ENCODE data around the gene DNAH1. TPM values are rescaled to one million over a fixed set of nuclear protein-coding genes. Genes with fewer than 3 reads are reported as not detected.

Gene DNAH1
- total RNA-seq, 1 donor from 2014 or later, result 10.6 TPM

DNA sequence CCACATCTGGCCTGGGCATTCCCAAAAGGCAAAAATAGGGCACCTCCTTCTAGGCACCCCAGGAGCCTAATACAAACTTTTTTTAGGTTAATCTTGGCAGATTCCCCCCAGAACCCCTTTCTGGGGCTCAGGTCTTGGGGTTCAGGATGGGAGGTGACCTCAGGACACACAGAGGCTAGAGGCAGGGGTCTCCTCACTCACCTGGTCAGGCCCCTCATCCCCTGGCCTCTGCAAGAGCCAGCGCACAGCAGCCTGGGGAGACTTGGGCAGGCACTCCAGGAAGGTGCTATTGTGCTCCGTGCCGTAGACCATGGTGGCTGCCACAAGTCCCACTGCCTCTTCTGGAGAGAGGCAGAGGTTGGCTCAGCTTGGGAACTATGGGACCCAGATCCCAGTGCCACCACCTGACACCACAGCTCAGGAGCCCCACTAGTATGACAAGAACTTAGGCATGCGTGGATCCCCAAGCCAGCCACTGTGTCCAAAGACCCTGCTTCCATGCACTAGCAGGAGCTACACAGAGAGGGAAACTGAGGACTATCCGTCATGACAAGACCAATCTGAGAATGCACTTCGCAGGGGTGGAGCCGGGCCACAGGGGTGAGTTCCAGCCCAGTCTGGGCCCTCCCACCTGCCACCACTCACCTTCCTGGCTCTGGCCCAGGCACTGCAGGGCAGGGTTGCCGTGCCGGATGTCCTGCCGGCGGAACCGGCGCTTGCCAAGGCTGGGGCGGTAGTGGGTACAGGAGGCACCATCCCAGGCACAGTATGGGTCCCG, 121.4 kb downstream of the DNAH1 start:
- Mint-ChIP-seq H3K27ac (no peak overlapping the region), H3K9me3 (no peaks in the 10 kb centered on the region), H3K4me1 (no peaks in the 10 kb centered on the region), H3K4me3 (no peak overlapping the region), H3K36me3 (ENCODE audit: low read depth) (no peaks in the 10 kb centered on the region), H3K27me3 (peaks cover 9% of the 10 kb centered on the region)
- no peak for DNase-seq
- intact Hi-C loops (cut with micrococcal nuclease), result no loop called here

DNA sequence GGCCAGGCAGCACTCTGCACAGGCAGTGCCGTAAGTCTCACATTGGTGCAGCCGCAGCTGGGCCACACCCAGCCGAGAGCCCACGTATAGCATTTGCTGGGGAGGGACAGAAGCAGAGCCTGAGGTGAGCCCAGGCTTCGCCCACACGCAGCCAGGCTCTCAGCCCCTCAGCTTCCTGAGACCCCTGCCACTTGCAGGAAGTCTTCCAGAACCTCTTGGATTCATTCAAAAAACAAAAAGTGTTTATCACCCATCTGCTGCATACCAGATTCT, 121.9 kb downstream of the DNAH1 start:
- Mint-ChIP-seq H3K9me3 (no peaks in the 10 kb centered on the region), H3K4me3 (no peak overlapping the region), H3K36me3 (ENCODE audit: low read depth) (no peaks in the 10 kb centered on the region), H3K27me3 (peaks cover 7% of the 10 kb centered on the region), H3K27ac (no peak overlapping the region), H3K4me1 (no peaks in the 10 kb centered on the region)
- intact Hi-C loops (cut with micrococcal nuclease), result no loop called here
- no peak for DNase-seq

DNA sequence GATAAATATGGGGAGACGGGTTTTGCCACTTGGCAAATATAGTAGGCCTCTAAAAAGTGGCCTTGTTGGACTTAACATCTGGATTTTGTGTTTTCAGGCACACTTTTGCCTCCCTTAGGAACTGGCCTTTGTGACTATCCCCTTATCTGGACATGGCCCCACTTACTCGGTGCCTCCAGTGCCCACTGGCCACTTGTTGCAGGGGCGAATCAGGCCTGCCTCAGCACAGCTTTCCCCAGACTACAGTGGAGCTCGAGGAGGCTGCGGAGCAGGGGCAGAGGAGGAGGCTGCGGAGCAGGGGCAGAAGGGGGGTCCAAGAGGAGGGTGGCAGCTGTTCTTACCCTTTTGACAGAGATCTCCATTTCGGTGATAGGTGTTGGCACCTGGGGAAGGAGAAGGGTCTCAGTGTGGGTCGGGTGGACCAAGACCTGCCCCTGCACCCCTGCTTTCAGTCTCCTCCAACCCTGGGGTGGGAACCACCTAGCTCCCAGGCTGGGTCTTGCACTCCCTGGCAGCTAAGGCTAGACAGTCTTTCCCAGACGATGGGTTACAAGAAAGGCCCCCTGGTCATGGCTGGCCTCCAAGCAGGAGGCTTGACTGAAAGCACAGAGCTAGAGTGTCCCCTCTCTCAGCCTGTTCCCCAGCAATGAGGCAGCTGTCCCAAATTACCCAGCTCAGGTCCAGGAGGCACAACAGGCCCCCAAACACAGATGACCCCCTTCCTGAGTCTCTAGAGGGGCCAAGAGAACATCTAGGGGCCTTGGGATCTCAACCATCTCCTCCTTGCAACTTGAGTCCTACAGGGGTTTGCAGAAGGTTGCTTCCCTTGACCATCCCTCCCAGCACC, 122.7 kb downstream of the DNAH1 start:
- intact Hi-C loops (cut with micrococcal nuclease), result no loop called here
- H3K4me1 Mint-ChIP-seq, result no peaks in the 10 kb centered on the region
- H3K27me3 Mint-ChIP-seq, result peaks cover 3% of the 10 kb centered on the region
- no peak overlapping the region for H3K27ac Mint-ChIP-seq
- no peaks in the 10 kb centered on the region for H3K9me3 Mint-ChIP-seq
- DNase-seq, result no peak
- H3K36me3 Mint-ChIP-seq (ENCODE audit: low read depth), result no peaks in the 10 kb centered on the region
- no peak overlapping the region for H3K4me3 Mint-ChIP-seq

DNA sequence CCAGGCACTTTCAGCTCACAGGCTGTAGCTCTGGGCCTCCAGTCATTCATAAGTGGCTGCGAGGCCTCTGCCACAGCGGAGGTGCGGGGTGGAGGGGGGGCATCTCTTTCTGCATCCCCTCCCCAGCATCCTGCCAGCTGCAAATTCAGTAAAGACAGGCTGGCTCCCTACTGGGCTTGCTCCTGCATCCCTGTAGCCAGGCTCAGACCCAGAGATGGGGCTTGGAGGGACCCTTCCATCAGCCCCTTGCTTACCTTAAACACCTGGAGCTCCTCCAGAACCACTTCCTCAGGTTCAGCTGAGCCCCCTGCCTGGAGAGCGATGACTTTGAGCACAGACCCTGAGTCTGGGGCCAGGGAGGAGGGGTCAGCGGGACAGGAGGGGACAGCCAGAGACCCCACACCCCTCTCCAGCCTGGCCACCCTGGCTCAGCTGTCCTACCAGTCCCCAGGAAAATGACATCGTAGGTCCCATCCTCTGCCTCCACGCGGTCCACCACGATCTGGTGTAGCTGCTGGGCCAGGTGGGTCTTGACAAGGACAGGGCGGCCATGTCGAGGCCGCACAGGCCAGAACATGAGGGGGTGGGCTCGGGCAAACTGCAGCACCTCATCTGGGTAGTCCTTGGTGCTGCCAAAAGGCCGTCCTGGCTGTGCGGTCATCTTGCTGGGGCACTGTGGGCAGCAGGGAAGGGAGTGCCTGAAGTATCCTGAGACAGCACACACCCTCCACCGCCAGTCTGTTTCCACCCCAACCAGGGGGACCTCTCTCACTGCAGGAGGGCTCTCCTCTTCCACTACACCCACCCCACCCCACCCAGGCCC, 123.5 kb downstream of the DNAH1 start:
- intact Hi-C loops (cut with micrococcal nuclease), result no loop called here
- Mint-ChIP-seq H3K4me3 (no peak overlapping the region), H3K27me3 (no peaks in the 10 kb centered on the region), H3K36me3 (ENCODE audit: low read depth) (no peaks in the 10 kb centered on the region), H3K27ac (no peak overlapping the region), H3K4me1 (no peaks in the 10 kb centered on the region), H3K9me3 (no peaks in the 10 kb centered on the region)
- no peak for DNase-seq

DNA sequence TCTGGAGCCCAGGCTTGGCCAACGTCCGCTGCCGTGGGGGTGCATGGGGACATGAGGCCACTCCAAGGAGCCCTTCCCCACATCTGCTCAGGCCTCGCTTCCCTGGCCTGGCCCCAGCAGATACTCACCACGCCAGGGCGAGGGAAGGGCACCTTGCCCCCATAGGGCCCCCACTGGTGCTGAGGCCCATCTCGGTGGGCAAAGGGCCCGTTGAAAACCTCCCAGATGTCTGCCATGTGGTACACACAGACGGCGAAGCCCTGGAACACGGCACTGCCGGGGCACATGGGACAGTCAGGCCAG, 124.1 kb downstream of the DNAH1 start:
- Mint-ChIP-seq H3K9me3 (no peaks in the 10 kb centered on the region), H3K4me1 (peaks cover 2% of the 10 kb centered on the region)
- intact Hi-C loops (cut with micrococcal nuclease), result no loop called here

DNA sequence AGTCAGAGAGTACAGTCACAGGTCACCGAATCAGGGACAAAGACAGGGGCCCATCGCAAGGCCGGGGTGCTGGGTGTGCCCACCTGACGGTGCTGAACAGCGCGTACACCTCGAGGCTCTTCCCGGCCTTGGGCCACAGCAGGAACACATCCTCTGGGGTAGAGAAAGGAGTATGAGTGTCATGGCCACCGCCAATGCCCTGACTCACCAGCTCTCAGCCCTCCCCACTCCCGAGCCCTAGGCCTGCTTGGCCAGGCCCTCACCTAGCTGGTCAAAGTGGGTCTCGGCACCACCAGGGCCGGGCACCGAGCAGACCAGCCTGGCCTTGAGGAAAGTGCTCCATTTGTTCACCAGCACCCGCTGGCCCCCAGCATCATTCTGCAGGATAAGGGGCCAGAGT, 124.6 kb downstream of the DNAH1 start:
- no peak for DNase-seq
- intact Hi-C loops (cut with micrococcal nuclease), result no loop called here
- H3K27ac Mint-ChIP-seq, result no peak overlapping the region
- no peaks in the 10 kb centered on the region for H3K27me3 Mint-ChIP-seq
- peaks cover 2% of the 10 kb centered on the region for H3K4me1 Mint-ChIP-seq
- H3K9me3 Mint-ChIP-seq, result no peaks in the 10 kb centered on the region
- no peaks in the 10 kb centered on the region for H3K36me3 Mint-ChIP-seq (ENCODE audit: low read depth)
- no peak overlapping the region for H3K4me3 Mint-ChIP-seq

More for the DNA sequence above, 124.1 kb downstream of the DNAH1 start:
- H3K36me3 Mint-ChIP-seq (ENCODE audit: low read depth), result no peaks in the 10 kb centered on the region
- no peaks in the 10 kb centered on the region for H3K27me3 Mint-ChIP-seq
- no peak overlapping the region for H3K27ac Mint-ChIP-seq
- no peak overlapping the region for H3K4me3 Mint-ChIP-seq
- DNase-seq, result no peak

DNA sequence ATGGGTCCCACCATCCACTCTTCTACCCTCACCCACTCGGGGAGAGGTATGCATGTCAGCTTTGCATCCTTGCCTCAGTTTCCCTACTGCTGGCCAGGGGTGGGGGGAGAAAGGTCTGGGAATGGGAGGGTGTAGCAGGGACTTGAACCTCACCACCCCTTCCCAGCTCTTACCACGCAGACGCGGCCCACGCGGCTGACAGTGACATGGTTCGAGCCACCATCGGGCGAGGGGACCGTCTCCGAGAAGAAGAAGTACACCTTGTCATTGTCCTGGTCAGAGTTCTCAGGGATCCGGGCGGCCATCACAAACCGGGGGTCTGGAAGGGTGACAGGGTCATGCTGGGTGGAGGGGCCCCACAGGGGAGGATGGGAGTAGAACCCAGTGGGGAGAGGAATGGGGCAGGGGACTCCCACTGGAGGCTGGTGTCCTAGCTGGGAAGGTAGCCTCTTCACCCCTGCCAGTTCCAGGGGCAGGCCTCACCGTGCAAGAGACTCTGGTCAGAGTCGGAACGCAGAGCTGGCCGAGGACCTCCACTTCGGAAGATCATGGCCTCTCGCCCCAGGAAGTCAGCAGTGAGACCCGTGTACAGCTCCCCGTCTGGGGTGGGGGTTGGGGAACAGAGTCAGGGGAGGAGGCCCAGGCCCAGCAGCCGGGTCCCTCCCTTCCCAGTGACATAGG, 125.1 kb downstream of the DNAH1 start:
- no peak for DNase-seq
- intact Hi-C loops (cut with micrococcal nuclease), result no loop called here
- H3K4me1 Mint-ChIP-seq, result peaks cover 2% of the 10 kb centered on the region
- H3K4me3 Mint-ChIP-seq, result no peak overlapping the region
- no peaks in the 10 kb centered on the region for H3K9me3 Mint-ChIP-seq
- H3K27me3 Mint-ChIP-seq, result no peaks in the 10 kb centered on the region
- H3K27ac Mint-ChIP-seq, result no peak overlapping the region
- H3K36me3 Mint-ChIP-seq (ENCODE audit: low read depth), result no peaks in the 10 kb centered on the region

DNA sequence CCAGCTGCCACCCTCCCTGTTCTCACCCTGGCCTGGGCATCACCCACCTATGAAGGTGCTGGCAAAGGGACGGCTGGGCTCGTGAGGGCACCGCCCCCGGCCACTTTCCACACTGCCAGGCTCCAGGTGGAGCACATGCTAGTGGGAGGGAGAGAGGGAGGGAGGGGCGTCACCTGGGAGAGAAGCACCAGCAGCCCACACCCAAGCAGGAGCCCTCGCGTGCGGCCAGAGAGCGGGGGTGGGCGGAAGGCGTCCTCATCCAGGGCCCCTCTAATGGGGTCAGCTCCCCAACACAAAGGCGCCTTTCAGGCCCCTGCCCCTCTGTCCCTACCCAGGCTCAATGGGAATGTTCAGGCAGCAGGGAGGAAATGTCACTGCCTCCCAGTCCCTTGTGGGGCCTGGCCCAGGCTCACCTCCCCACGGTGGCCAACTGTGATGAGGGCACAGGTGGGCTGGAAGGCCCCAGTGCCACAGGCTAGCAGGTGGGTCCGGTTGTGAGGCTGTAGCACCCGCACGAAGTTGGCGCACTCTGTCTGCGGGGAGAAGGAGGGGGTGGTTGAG, 125.7 kb downstream of the DNAH1 start:
- no peak overlapping the region for H3K27ac Mint-ChIP-seq
- peaks cover 2% of the 10 kb centered on the region for H3K4me1 Mint-ChIP-seq
- no peak for DNase-seq
- H3K4me3 Mint-ChIP-seq, result no peak overlapping the region
- H3K27me3 Mint-ChIP-seq, result no peaks in the 10 kb centered on the region
- intact Hi-C loops (cut with micrococcal nuclease), result no loop called here
- H3K9me3 Mint-ChIP-seq, result no peaks in the 10 kb centered on the region
- H3K36me3 Mint-ChIP-seq (ENCODE audit: low read depth), result no peaks in the 10 kb centered on the region

DNA sequence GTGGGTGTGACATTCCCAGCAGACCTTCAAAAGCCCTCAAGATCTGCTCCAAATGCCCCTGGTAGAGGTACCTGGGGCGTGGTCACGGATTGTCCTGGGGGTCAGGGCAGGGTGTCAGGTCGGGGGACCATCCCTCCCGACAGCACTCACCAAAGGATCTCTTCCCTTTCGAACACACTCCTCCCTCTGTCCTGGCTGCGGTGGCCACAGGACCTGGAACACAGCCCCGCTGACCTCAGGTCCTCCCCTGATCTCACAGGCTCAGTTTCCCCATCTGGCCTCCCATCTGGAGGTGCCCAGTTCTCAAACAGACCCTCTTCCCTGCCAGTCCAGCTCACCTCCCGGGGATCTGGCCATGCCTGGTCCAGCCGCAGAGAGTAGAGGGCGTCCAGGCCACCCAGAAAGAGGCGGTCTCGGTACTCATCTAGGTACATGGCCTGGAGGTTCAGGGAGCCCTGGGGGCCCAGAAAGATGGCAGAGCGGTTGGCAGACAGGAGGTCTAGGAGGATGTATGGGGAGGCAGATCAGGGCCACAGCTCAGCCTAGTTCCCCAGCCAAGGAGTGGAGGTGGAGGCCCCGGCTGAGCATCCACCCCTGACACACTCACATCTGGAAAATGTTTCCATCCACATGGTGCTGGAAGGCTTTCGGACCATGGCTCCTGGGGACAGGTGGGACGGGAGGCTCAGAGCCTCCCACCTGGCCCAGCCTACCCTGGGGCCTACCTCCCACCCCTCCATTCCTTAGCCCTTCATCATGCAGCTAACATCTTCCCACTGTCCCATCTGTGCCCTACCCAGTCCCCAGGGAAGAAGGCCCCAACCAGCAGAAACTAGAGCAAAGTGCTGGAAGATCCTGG, 126.5 kb downstream of the DNAH1 start:
- no peak overlapping the region for H3K27ac Mint-ChIP-seq
- no peaks in the 10 kb centered on the region for H3K27me3 Mint-ChIP-seq
- intact Hi-C loops (cut with micrococcal nuclease), result no loop called here
- H3K36me3 Mint-ChIP-seq (ENCODE audit: low read depth), result no peaks in the 10 kb centered on the region
- H3K4me3 Mint-ChIP-seq, result no peak overlapping the region
- H3K4me1 Mint-ChIP-seq, result peaks cover 6% of the 10 kb centered on the region
- no peak for DNase-seq
- no peaks in the 10 kb centered on the region for H3K9me3 Mint-ChIP-seq

DNA sequence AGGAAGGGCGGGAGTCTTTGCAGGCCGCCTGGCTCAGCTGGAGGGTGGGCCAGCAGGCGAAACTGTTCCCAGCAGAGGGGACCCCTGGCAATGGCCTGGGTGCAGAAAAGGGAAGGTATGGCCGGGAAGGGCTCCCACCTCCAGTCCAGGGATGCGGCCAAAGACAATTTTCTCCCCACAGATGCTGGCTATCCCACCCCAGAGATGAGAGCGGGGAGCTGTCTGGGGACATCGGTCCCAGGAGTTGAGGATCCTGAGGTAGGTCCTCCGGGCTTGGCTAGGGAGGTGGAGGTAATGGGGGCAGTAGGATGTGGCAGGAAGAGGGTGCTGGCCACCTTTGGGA, 127.1 kb downstream of the DNAH1 start:
- Mint-ChIP-seq H3K27ac (no peak overlapping the region), H3K4me3 (no peak overlapping the region), H3K9me3 (no peaks in the 10 kb centered on the region), H3K27me3 (no peaks in the 10 kb centered on the region), H3K36me3 (ENCODE audit: low read depth) (no peaks in the 10 kb centered on the region), H3K4me1 (peaks cover 6% of the 10 kb centered on the region)
- intact Hi-C loops (cut with micrococcal nuclease), result no loop called here
- no peak for DNase-seq

DNA sequence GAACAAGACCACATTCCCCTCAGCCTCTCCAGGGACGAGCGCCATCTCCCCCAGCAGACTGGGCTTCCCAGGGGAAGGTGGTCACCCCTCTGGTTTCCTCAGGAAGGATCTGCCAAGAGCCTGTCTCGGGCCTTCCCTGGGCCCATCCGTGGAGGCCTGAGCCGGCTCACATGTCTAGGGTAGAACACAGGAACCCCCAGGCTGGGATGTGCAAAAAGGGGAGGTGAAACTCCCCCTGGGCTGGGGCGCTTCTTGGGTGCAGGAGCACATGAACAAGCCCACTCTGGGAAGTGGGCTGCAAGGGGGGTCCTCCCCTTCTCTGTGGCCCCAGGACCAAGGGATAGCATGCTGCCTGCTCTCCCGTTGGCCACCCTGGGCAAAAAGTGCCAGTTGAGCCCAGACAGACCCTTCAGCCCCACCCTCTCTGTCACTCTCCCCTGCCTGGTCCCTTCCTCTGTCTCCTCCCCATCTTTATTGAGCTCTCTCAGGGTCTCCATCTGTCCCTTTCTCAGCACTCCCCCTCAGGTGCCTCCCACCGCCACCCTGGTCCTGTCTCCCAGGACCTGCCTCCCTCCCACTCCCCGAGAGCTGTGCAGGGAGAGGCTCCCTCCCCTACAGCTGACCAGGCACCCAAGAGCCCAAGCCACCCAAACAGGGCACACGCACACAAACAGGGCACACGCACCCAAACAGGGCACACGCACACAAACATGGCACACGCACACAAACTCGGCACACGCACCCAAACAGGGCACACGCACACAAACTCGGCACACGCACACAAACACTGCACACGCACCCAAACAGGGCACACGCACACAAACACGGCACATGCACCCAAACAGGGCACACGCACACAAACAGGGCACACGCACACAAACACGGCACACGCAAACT, 127.9 kb downstream of the DNAH1 start:
- intact Hi-C loops (cut with micrococcal nuclease), result no loop called here
- Mint-ChIP-seq H3K36me3 (ENCODE audit: low read depth) (no peaks in the 10 kb centered on the region), H3K9me3 (no peaks in the 10 kb centered on the region), H3K4me1 (peaks cover 6% of the 10 kb centered on the region), H3K27ac (no peak overlapping the region), H3K27me3 (no peaks in the 10 kb centered on the region), H3K4me3 (no peak overlapping the region)
- no peak for DNase-seq
